Kidney (tissue), 14 donors: ENCODE results near the gene ACOXL. TPM values are rescaled to one million over a fixed set of nuclear protein-coding genes. Genes with fewer than 3 reads are reported as not detected.

Experiments
- DNase-seq, 5 donors: peaks; one replicate each; pipeline ENCODE4 v3.0.0-alpha.2; 2013 to 2020
- FAIRE-seq: peaks from 2 replicates; lab custom pipeline; 2012; peaks lifted over from hg19 to GRCh38; lab: Jason Lieb, UNC
- H3K27ac ChIP-seq, 2 donors: one replicate each; pipeline ENCODE4 v1.7.0; 2013; ENCODE audit warnings: low read depth in 2 of 2, low read length in 2 of 2, inconsistent platforms in 1 of 2
- H3K27me3 ChIP-seq: one replicate; pipeline ENCODE4 v1.7.1; 2013; ENCODE audit warnings: low read length, inconsistent platforms; ENCODE audit not compliant: control insufficient read depth, insufficient read depth
- H3K36me3 ChIP-seq, 3 donors: one replicate each; pipeline versions ENCODE4 v1.7.0 to v1.7.1; 2013; ENCODE audit warnings: low read length in 3 of 3, control low read depth in 1 of 3, inconsistent platforms in 1 of 3; ENCODE audit not compliant: insufficient read depth in 3 of 3, control insufficient read depth in 2 of 3
- H3K4me1 ChIP-seq, 3 donors: one replicate each; pipeline versions ENCODE4 v1.7.0 to v1.7.1; 2013; ENCODE audit warnings: low read length in 3 of 3, inconsistent platforms in 1 of 3, low read depth in 1 of 3; ENCODE audit not compliant: control insufficient read depth in 2 of 3, insufficient read depth in 2 of 3
- H3K4me3 ChIP-seq, 3 donors: one replicate each; pipeline versions ENCODE4 v1.7.0 to v1.8.1; 2013; ENCODE audit warnings: low read length in 3 of 3, control low read depth in 1 of 3, inconsistent platforms in 1 of 3
- H3K9ac ChIP-seq, 3 donors: one replicate each; pipeline versions ENCODE4 v1.7.0 to v1.7.1; 2013; ENCODE audit warnings: low read length in 3 of 3, control low read depth in 1 of 3, inconsistent platforms in 1 of 3
- H3K9me3 ChIP-seq, 3 donors: one replicate each; pipeline versions ENCODE4 v1.7.0 to v1.7.1; 2013; ENCODE audit warnings: low read length in 3 of 3, control low read depth in 1 of 3, inconsistent platforms in 1 of 3; ENCODE audit not compliant: control insufficient read depth in 2 of 3, insufficient read depth in 1 of 3
- intact Hi-C: fragments of 100-400 bp; cut with DNase I; formaldehyde crosslinking; loops from one replicate; pipeline ENCODE4 v1.11.1; 2022
- polyA plus RNA-seq: library from polyadenylated mRNA; stranded (reverse); fragments of 350-450 nt; fragmentation: Illumina TruSeq; extraction: RNeasy Lipid Tissue Mini Kit (QIAGEN cat#74804); gene quantifications from one replicate; pipeline ENCODE4 v1.2.3, GENCODE V29; 2014; ENCODE audit warnings: low read depth, low replicate concordance; ENCODE audit not compliant: insufficient read depth
- total RNA-seq: library from RNA; stranded (reverse); fragmentation: NEBNext Ultra II Directional; extraction: Animal tissue kit (Norgen Biotek cat#: 25700); gene quantifications from one replicate; pipeline ENCODE4 v1.2.1, GENCODE V29; 2021
- TF ChIP-seq, protein P1 (sequence below): IDR thresholded peaks from 3 replicates; pipeline ENCODE4 v1.5.1; 2012; ENCODE audit warnings: mild to moderate bottlenecking, moderate library complexity, borderline replicate concordance; ENCODE audit not compliant: insufficient read depth; ENCODE audit errors: extremely low read depth
- donor health status: control.
- donor health status: control.
- donor health status: control.
- donor health status: control.
- donor health status: control.
- donor health status: DM: yes; HTN: yes; CAD: no.
- donor health status: Normal renal cell carcinoma (clear cell type).

Gene ACOXL
- total and polyA plus RNA-seq, 2 donors from 2014 or later = 2.0 TPM; not detected in 1

DNA sequence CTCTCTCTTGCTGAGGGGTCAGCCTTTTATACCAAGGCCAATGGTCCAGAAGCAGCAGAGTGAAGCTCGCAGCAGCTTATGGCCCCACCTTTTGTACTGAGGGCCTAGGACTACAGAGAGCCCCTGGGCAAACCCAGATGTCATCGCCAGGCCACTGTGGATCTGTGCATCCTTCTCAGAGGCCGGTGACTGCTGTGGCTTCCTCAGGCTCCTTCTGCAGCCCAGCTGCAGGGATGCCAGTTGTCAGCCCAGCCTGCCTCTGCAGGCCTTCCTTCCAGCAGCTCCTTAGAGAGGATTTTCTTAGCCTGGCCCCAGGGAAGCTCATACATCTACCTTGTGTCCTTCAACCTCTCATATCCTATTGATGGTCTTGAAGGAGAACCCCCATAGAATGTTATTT, 6.5 kb upstream of the ACOXL start:
- Histone ChIP-seq H3K36me3 (no peaks in the 10 kb centered on the region), H3K9me3 (no peaks in the 10 kb centered on the region), H3K27ac (no peak overlapping the region), H3K4me3 (no peak overlapping the region), H3K27me3 (no peaks in the 10 kb centered on the region), H3K9ac (no peak overlapping the region), H3K4me1 (no peaks in the 10 kb centered on the region)
- DNase-seq (no peak), FAIRE-seq (no peak)
- intact Hi-C loops = no loop called here
- TF ChIP-seq, protein P1, sequence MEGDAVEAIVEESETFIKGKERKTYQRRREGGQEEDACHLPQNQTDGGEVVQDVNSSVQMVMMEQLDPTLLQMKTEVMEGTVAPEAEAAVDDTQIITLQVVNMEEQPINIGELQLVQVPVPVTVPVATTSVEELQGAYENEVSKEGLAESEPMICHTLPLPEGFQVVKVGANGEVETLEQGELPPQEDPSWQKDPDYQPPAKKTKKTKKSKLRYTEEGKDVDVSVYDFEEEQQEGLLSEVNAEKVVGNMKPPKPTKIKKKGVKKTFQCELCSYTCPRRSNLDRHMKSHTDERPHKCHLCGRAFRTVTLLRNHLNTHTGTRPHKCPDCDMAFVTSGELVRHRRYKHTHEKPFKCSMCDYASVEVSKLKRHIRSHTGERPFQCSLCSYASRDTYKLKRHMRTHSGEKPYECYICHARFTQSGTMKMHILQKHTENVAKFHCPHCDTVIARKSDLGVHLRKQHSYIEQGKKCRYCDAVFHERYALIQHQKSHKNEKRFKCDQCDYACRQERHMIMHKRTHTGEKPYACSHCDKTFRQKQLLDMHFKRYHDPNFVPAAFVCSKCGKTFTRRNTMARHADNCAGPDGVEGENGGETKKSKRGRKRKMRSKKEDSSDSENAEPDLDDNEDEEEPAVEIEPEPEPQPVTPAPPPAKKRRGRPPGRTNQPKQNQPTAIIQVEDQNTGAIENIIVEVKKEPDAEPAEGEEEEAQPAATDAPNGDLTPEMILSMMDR = no peak

DNA sequence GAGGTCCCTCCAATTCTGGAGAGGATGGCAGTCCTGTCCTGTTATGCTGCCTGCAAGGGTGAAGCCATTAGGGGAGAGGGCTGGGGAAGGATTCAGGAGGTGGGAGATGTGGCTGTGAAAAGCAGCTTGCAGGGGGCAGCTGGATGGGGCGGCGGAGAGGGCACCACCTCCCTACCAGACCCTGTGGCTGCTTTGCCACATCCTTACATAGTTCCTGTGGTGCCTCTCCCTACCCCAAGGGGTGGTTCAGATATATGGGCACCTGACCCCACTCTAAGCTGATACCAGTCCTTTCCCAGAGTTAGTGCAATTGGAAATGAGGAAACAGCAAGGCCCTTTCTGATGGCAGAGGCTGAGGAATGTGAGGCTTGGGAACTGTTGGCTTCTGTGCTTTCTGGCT, 6.1 kb upstream of the ACOXL start:
- H3K27me3 ChIP-seq = peaks cover under 1% of the 10 kb centered on the region
- FAIRE-seq = no peak
- intact Hi-C loops = no loop called here
- no peak overlapping the region for H3K27ac ChIP-seq
- no peaks in the 10 kb centered on the region for H3K36me3 ChIP-seq
- no peaks in the 10 kb centered on the region for H3K4me1 ChIP-seq
- no peak for DNase-seq
- H3K9ac ChIP-seq = no peak overlapping the region
- H3K4me3 ChIP-seq = no peak overlapping the region
- TF ChIP-seq, protein P1 = no peak
- no peaks in the 10 kb centered on the region for H3K9me3 ChIP-seq

DNA sequence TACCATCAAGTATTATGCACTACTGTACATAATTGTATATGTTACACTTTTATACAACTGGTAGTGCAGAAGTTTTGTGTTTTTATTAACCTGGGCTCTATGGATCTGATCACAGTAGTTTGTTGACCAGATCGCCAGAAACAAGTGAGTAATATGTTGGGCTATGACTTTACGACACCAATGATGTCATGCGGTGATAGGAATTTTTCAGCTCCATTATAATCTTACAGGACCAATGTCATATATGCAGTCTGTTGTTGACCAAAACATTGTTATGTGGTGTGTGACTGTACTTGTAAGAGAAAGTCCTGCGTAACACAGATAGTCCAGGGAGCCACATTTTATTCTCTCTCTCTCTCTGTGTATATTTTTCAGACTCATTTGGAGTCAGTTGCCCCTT, 4.5 kb upstream of the ACOXL start:
- Histone ChIP-seq H3K4me1 (peaks cover 0 to 2% (median 0%) of the 10 kb centered on the region in 3 donors), H3K27me3 (peaks cover 10% of the 10 kb centered on the region), H3K9ac (no peak overlapping the region), H3K9me3 (no peaks in the 10 kb centered on the region), H3K4me3 (no peak overlapping the region), H3K36me3 (no peaks in the 10 kb centered on the region), H3K27ac (no peak overlapping the region)
- no peak for DNase-seq
- TF ChIP-seq, protein P1 = no peak
- FAIRE-seq = no peak
- intact Hi-C loops = no loop called here

DNA sequence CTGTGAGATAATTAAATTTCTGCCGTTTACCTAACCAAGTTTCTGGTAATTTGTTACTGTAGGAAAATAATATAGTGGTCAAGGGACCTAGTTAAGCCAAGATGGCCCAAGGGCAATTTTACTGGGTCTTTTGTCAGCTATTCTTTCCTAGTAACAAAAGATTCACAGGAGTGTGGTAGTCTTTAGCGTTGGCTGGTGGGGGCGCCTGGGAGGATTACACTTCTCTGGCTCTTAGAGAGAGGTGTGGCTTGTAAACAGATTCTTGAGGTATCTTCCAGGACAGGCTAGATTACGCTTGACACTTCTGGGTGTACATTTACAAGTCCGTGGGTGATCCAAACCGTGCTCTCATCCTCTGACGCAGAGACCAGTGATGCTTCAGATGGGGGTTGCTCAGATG, 3.3 kb upstream of the ACOXL start:
- H3K4me1 ChIP-seq = peaks cover 0 to 2% (median 0%) of the 10 kb centered on the region in 3 donors

More for the DNA sequence above, 3.3 kb upstream of the ACOXL start:
- FAIRE-seq (no peak), DNase-seq (no peak)
- H3K27ac ChIP-seq = no peak overlapping the region
- H3K9me3 ChIP-seq = no peaks in the 10 kb centered on the region
- intact Hi-C loops = no loop called here
- TF ChIP-seq, protein P1 = no peak
- H3K9ac ChIP-seq = no peak overlapping the region
- H3K4me3 ChIP-seq = no peak overlapping the region
- H3K27me3 ChIP-seq = peaks cover 19% of the 10 kb centered on the region
- H3K36me3 ChIP-seq = no peaks in the 10 kb centered on the region
